HG02763 (cell line): ENCODE data around the gene ADAMTS14.
"Not testable (repeated sequence)": the region's sequence is repeated elsewhere in the genome, so short reads cannot be mapped to it uniquely, and the experiment has no call there.

Source experiments
- ATAC-seq: cut with Tn5 transposase; IDR thresholded peaks from one replicate; pipeline ENCODE4 v1.9.1; 2021; ENCODE audit warnings: mild to moderate bottlenecking, moderate library complexity; ENCODE audit not compliant: unreplicated experiment

ADAMTS14 gene

DNA sequence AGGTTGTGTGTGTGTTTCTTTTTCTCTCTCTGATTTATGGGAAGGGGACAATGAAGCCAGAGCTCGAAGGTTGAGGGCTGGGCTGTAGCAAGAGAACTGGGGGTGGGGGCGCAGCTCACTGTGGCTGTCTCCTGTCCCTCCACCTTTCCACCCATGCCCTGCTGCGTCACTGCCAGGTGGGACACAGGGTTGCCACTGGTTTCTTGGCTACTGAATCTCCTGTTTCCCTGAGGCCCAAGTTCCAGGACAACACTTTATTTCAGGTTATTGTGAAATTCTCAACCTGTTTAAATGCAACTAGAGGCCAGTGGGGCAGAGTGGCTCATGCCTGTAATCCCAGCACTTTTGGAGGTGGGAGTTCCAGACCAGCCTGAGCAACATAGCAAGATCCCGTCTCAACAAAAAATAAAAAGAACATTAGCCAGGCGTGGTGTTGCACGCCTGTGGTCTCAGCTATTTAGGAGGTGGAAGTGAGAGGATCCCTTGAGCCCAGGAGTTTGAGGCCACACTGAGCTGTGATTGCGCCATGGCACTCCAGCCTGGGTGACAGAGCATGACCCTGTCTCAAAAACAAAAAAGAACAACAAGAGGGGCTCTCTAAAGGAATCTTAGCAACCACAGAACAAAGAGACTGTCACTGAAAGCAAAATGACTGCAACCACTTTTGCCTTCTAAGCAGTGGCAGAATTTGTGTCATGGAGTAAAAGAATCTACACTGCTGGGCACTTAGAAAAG is 90.3 kb downstream of the ADAMTS14 start:
- ATAC-seq = no peak

DNA sequence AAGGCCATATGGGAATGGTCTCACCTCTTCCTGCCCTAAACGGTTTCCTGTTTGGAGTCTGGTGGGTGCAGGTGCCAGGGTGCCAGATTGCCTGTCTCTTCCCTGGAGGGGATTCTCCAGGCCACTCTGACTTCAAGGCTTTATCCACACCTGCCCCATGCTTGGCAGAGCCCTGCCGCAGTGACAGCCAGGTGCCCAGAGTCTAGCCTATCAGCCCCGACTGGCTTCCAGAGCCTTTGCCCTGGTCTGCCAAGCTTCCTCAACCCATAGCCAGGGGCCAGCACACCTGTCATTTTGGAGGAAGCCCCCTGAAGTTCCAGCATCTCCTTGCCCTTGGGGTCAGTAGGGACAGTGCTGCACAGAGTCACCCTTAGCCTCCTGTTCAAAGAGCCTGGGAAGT is 91.3 kb downstream of the ADAMTS14 start:
- no peak for ATAC-seq

DNA sequence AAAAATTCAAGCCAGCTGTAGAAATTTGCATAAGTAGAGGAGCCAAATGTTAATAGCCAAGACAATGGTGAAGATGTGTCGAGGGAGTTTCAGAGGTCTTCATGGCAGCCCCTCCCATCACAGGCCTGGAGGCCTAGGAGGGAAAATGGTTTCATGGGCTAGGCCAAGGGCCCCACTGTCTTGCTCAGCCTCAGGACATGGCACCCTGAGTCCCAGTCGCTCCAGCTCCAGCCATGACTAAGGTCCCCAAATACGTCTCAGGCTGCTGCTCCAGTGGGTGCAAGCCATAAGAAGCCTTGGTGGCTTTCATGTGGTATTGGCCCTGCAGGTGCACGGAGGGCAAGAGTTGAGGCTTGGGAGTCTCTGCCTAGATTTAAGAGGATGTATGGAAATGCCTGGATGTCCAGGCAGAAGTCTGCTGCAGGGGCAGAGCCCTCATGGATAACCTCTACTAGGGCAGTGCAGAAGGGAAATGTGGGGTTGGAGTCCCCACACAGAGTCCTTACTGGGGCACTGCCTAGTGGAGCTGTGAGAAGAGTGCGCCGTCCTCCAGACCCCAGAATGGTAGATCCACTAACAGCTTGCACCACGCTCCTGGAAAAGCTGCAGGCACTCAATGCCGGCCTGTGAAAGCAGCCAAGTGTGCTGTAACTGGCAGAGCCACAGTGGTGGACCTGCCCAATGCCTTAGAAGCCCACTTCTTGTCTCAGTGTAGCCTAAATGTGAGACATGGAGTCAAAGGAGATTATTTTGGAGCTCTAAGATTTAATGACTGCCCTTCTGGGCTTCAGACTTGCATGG is 93.7 kb downstream of the ADAMTS14 start:
- no peak for ATAC-seq

DNA sequence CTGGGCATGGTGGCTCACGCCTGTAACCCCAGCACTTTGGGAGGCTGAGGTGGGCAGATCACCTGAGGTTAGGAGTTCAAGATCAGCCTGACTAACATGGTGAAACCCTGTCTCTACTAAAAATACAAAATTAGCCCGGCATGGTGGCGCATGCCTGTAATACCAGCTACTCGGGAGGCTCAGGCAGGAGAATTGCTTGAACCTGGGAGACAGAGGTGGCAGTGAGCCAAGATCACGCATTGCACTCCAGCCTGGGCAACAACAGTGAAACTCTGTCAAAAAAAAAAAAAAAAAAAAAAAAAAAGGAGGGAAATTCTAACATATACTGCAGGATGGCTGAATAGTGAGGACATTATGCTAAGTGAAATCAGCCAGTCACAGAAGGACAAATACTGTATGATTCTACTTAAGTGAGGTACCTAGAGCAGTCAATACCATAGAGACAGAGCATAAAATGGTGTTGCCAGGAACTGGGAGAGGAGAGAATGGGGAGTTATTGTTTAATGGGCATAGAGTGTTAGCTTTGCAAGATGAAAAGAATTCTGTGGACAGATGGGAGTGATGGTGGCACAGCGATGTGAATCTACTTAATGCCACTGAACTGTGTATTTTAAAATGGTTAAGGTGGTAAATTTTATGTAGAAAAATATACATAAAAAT is 95.8 kb downstream of the ADAMTS14 start:
- ATAC-seq = not testable (repeated sequence)

DNA sequence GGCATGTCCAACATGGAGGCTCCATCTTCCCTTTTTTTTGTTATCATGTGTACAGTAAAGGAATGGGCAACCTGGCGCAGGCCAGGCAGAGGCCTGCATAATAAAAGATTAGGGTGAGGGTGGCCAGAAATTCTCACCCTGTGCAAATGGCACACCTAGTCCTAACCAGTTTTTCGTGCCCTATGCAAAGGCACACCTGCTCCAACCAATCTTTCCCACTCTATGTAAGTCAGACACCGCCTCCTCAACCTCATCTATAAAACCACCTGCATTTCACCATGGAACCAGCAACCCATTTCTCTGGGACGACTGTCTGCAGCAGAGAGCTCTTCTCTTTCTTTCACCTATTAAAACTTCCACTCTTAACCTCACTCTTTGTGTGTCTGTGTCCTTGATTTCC is 96.8 kb downstream of the ADAMTS14 start:
- ATAC-seq = no peak

DNA sequence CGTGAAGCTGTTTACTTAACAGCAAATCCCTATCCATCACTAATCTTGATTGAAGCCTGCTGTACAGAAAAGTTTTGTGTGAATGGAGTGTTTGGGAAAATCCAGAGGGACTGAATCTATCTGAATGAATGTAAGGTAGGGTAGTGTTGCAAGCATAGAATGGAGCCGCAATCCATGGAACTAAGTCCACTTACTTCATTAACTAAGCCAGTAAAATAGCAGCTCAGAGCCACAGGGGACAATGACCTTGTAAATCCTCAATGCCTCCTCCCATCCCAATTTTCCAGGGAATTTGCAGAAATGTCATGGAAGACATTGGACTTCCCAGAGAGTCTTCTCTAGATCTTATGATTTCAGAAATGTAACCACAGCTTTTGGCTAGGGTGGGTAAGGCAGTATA is 97.7 kb downstream of the ADAMTS14 start:
- ATAC-seq = no peak

DNA sequence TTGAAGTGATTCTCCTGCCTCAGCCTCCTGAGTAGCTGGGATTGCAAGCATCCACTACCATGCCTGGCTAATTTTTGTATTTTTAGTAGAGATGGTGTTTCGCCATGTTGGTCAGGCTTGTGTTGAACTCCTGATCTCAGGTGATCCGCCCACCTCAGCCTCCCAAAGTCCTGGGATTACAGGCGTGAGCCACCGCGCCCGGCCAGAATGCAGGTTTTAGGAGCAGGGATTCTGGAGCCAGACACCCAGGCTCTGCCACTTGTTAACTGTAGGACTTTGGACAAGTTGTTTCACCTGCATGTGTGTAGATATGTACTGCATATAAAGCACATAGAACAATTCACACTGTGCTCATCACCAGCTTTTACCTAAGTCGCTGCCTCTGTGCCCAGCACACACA is 98.2 kb downstream of the ADAMTS14 start:
- not testable (repeated sequence) for ATAC-seq

DNA sequence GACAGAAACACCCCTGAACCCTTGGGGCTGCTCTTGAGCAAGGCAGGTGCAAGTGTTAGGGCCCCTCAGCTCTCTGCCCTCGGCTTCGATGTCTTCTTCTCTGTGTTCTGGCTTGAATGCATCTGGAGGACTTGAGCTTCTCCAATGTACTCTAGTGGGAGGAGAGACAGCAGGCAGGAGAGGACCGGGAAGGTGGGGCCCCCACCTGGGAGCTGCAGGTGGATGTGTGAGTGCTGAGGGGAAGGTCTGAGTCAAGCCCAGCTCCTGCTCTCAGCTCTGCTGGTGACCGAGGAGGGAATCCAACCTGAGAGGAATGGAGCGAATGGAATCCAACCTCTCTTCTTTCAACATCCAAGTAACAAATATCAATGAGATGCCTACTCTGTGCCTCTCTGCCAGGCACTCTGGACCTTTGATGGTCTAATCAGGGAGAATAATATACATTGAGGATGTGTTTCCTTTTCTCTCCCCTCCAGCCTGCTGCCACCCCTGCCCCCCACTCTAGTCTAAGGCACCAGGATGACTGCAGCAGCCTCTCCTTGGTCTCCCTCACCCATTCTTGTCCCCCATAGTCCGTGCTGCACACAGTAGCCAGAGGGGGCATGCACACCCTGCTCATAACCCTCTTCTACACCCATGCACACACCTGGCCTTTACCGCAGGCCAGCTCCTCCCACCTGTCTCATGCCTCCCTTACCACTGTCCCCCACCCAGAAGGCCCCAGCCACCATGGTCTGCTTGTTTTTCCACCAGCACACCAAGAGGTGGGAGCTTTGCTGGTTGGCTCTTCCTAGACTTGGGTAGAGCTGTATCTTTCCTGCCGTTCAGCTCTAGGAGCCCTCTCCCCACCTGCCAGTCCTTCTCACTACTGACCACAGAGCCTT is 99.2 kb downstream of the ADAMTS14 start:
- ATAC-seq = no peak

DNA sequence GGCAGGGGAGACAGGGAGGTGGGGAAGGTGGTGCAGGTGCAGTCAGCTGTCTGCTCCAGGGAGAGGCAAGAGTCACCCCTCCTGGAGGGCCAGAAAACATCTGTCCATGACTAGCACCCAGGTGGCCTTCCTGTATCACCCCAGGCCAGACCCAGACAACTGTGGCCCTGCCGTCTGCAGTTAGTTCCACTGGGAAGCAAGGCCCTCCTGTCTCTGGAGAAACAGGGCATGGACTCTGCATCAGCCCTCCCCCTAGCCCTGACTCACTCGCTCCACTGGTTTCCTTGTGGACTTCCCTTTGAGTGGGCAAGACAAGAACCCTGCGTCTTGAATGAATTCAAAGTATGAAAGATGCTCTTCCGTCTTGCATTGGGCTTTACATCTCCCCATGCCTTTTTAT is 100.3 kb downstream of the ADAMTS14 start:
- ATAC-seq = no peak

DNA sequence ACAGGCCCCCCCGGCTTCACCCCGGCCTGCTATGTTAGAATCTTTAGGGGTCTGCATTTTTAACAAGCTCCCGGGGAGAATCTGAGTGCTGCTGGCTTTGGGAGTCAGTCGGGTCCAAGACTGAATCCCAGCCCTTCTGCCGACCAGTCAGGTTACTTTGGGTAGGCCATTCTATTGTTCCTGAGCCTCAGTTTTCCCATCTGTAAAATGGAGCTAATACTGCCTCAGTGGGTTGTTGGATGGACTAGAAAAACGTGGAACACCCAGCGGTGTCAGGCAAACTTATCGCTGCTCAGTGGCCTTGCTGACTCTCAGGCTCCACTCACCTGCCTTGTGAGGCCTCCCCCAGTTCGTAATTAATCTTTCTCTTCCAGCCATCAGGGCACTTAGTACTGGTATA is 101.2 kb downstream of the ADAMTS14 start:
- ATAC-seq = no peak

DNA sequence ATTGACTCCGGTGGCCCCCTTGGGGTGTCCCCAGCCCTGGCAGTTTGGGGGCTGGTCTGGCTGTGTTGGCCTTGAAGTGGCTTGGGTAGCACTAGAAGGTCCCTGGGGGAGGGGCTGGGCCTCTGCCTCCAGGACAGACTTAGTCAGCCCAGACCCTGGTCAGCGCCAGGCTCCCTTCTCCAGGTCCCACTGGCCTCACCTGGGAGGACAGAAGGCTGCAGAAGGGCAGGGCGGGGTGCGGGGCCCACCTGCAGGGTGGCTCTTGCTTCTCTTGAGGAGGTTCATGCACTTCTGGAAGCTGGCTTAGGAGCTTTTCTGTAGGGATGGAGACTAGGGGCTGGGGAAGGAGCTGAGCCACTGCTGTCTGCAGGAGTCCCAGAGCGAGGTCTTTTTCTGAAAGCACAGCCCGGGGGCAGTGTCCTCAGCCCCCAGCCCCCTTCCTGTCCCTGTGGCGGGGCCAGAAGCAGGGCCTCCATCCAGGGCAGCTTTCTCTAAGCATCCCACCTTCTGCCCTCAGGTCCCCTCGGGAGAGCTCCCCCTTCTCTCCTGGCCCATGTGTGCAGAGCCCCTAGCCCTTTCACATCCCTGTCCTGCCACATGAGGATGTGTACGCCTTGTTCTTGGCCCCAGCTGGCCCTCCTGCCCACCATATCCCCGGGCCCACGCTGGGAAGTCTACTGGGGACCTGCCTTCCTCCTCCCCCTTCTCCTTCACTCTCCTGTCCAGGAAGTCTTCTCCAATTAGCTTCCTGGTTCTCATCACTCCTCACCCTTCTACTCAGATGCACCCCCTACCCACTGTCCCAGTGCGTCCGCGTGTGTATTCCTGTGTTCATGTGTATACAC is 101.9 kb downstream of the ADAMTS14 start:
- ATAC-seq = no peak

DNA sequence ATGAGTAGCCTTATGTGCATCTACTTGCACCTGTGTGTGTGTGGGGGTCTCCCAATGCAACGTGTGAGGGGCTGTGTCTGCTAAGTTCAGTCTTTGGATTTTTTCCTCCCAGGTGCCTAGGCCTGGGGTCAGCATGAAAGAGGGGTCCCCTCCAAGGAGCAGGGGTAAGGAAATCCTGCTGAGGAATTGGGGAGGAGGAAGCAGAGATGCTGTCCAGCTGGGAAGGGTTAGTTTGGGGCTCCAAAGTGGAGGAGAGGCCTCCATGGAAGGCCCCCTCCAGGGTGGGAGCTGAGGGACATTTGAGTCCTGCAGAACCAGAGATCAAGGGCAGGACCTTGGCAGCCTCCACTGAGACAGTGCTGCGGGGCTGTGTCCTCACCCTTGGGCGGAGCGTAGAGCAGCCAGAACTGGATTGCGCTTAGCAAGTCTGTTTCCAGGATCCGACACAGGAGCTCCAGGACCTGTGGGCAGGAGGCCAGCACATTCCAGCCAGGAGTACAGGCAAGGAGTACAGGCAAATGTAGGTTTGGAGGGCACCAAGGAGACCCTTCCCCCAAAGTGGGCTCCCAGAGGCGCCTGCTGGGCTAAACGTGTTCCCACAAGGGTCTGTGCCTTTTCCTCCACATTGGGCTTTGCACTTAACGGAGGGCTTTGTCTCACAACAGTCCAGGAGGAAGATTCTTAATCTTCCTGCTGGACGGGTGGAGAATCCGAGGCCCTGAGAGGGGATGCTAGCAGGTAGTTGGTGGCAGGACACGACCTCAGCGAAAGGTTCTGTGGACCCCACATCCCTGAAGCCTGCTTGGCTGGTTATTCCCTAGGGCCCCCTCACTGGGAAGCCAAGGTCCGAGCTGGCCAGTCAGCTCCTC is 102.7 kb downstream of the ADAMTS14 start:
- no peak for ATAC-seq

DNA sequence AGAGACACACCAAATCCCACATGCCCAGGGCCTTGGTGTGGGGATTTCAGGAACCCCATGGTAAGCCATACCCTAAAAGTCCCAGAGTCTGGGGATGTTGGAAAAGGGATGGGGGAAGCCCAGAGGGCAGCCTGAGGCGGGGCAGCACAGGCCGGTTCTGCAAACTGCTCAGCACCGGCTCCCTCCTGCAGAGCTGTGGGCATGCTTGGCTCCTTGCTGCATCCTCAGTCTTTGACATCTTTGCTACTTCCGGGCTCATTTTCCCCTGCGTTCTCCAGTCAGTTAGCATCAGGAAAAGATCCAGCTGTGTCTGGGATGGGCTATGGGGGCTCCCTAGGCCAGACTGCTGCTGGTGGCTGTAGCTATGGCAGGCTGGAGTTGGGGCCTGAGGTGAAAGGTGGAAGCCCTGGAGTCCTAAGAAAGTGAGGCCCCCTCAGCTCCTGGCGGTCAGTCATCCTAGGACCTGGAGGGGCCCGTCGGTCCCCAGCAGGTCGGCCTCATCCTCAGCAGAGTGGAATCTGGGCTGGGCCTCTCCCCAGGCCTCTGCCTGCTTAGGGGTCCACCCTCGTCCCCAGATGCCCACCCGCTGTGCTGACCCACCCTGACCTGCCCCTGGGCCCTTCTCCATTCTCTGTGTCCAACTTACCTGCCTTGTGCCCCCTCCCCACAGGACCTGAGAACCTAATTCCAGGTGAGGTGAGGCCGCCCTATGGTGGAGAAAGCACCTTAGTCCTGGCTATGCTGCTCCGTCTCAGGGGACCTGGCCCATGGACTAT is 103.6 kb downstream of the ADAMTS14 start:
- no peak for ATAC-seq

DNA sequence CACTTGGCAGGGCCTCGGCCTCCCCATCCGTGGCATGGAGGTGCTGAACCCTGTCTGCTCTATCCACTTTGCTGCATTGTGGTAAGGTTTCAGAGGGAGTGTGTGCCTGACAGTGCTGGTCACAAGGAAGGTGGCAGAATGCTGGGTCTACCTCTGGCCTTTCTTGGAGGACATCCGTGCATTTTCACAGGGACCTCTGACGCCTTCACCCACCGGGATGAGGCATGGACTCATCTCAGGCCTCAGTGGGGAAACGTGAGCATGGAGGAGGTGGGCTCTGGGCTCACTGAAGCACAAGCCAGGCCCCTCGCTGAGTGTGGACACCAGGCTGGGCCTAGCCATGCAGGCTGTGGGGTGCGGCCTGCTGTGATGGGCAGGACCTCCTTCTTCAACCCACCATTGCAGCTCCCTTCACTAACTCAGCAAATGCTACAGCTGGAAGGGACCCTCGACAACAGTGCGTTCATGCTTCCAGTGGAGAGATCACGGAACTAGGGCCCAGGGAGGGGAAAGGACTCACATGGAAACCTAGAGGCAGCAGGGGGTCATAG is 104.2 kb downstream of the ADAMTS14 start:
- ATAC-seq = no peak

DNA sequence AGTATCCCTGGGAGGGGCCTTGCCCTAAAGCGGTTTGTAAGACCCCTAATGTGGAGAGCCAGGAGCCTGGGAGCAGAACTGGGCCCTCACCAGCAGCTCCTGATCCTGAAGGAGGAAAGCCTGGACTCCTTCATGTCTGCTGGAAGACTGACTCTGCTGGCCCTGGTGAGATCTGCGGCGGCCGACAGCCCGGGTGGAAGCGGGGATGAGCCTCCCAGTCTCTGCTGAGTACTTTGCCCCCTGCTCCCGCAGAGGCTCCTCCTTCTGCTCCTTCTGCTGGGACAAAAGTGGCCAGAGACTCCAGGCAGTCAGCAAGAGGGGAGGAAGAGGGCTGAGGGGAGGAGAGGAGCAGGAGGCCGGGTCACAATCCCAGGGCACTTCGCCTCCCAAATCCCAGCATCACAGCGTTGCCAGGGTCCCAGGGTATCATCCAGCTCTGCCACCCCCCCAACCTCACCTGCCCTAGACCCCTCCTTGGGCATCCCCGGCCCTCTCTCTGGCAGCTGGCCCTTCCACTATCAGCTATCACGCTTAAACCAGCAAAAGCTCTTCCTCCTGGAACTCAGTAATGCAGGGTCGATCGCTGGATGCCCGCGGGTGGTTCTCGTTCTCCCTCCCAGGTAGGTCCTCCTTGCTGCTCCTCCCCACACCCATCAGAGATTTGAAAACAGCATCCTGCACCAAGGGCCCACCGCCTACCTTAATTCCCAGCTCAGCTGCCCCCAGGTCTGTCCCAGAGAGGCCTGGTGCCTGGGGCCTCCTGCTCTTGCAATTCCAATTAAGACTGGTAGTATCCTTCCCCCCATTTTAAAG is 105.0 kb downstream of the ADAMTS14 start:
- ATAC-seq = no peak

DNA sequence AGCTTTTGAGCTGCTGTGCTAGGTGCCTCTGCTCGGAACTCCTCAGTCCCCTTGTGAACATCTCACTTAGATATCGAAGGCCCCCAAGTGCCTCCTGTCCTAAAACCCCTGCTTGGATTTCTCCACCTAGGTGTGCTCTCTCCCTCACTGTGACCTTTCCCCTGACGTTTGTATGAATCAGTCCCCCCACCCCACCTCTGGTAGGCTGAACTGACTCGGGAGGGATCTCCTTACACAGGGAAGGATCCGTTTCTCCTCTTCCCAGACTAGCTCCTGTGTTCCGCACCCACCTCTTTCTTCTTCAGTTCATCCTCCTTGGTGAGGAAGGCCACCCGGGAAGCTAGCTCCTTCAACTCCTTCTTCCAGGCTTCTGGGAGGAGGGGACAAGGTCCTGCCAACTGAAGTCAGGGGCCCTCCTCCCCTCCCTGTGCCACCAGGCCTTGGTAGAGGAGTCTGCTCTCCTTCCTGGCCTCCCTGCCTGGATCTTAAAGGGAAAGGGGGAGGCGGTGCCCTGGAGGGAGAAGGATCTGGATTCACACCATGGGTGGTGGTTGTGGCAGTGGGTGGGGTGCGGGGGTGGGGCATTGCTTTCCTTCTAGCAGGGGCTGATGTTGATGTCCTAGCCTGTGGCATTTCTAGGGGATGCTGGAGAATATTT is 106.1 kb downstream of the ADAMTS14 start:
- no peak for ATAC-seq

DNA sequence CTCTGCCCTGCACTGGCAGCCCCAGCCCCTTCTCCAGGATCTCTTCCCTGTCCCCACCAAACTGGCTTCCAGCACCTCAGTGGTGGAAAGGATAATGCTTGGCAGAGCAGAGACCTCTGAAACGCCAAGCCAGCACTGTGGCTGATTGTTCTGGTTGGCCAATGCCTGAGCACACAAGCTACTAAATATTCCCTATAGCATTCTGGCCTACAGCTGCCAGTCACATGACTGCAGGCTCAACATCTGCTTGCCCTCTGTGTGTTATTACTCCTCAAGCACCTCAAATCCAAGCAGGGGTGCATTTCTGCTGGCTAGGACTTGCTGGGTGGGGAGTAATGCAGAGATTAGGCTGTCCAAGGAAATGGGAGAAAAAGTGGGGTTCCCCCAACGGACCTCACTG is 106.8 kb downstream of the ADAMTS14 start:
- ATAC-seq = no peak
